AG04450 (cell line): Measurements from ENCODE around the gene HK2. TPM values are rescaled to one million over a fixed set of nuclear protein-coding genes. Genes with fewer than 3 reads are reported as not detected.

Source experiments
- CTCF ChIA-PET: fragments of 300-600, 350-600 bp; formaldehyde crosslinking; extraction: SDS; loops from one replicate; lab custom pipeline; 2022; ENCODE audit warnings: antibody characterized with exemption, inconsistent platforms; lab: Charles Lee
- POLR2A ChIA-PET: fragments of 350-600 bp; formaldehyde crosslinking; extraction: SDS; loops from one replicate; lab custom pipeline; 2021; ENCODE audit warnings: antibody characterized with exemption, inconsistent platforms; lab: Yijun Ruan, JAX
- DNase-seq: peaks from one replicate; pipeline ENCODE4 v3.0.0-alpha.2; 2011; ENCODE audit warnings: low read depth, low spot score
- H3K27ac ChIP-seq: one replicate; pipeline ENCODE4 v1.5.1; 2012; ENCODE audit warnings: low read depth, low read length, control low read depth
- H3K27me3 ChIP-seq: one replicate; pipeline ENCODE4 v1.6.0; 2012; ENCODE audit warnings: low read length; ENCODE audit not compliant: control insufficient read depth, insufficient read depth
- H3K4me3 ChIP-seq: 2 replicates; pipeline ENCODE4 v1.5.1; 2011; ENCODE audit warnings: mild to moderate bottlenecking, low read depth, low read length, control low read depth
- H3K9me3 ChIP-seq: 2 replicates; pipeline ENCODE4 v1.5.1; 2012; ENCODE audit warnings: low read length; ENCODE audit not compliant: control insufficient read depth, insufficient read depth
- CTCF ChIP-seq: IDR thresholded peaks from 2 replicates; pipeline ENCODE4 v1.5.1; 2011; ENCODE audit warnings: low read depth, low read length, control low read depth, inconsistent platforms
- polyA plus RNA-seq: library from polyadenylated mRNA; depleted of rRNA; stranded (reverse); fragments of >200 nt; gene quantifications from 2 replicates; pipeline ENCODE4 v1.2.3, GENCODE V29; 2011

Gene HK2
- polyA plus RNA-seq, 1 experiment, result 12.5 TPM

- Histone ChIP-seq H3K4me3 (no peak overlapping the region), H3K27me3 (no peaks in the 10 kb centered on the region), H3K27ac (no peak overlapping the region), H3K9me3 (no peaks in the 10 kb centered on the region)
- TF ChIP-seq CTCF, result no peak
- DNase-seq, result no peak
- POLR2A ChIA-PET, result no interaction called here
- CTCF ChIA-PET, result no interaction called here
These were observed 93.7 kb downstream of the HK2 start for GRCh38 chr2:74927621-74928020.

- POLR2A ChIA-PET, result no interaction called here
- Histone ChIP-seq H3K9me3 (no peaks in the 10 kb centered on the region), H3K4me3 (no peak overlapping the region), H3K27me3 (no peaks in the 10 kb centered on the region), H3K27ac (no peak overlapping the region)
- DNase-seq, result no peak
- TF ChIP-seq CTCF, result no peak
- CTCF ChIA-PET, result no interaction called here
These were observed 97.0 kb downstream of the HK2 start for GRCh38 chr2:74930811-74931486.

- TF ChIP-seq CTCF, result no peak
- CTCF ChIA-PET, result interaction anchor here (0.7 kb wide), 1 partner anchor 13 kb away, joined by 3 read pairs; no protein-coding TSS in a partner anchor
- Histone ChIP-seq H3K27ac (no peak overlapping the region), H3K27me3 (peaks cover 3% of the 10 kb centered on the region), H3K4me3 (no peak overlapping the region), H3K9me3 (no peaks in the 10 kb centered on the region)
- POLR2A ChIA-PET, result interaction anchor here (0.7 kb wide), 1 partner anchor 156 kb away, joined by 3 read pairs; no protein-coding TSS in a partner anchor
- no peak for DNase-seq
These were observed 98.0 kb downstream of the HK2 start for GRCh38 chr2:74931940-74932339.

- CTCF ChIA-PET, result interaction anchor here (1.3 kb wide), 1 partner anchor 128 kb away, joined by 4 read pairs; no protein-coding TSS in a partner anchor
- no peak for TF ChIP-seq CTCF
- H3K27ac ChIP-seq, result no peak overlapping the region
- H3K4me3 ChIP-seq, result no peak overlapping the region
- POLR2A ChIA-PET, result no interaction called here
- DNase-seq, result no peak
- H3K9me3 ChIP-seq, result no peaks in the 10 kb centered on the region
- H3K27me3 ChIP-seq, result peaks cover 3% of the 10 kb centered on the region
These were observed 102.1 kb downstream of the HK2 start for GRCh38 chr2:74935975-74936391.

- no peaks in the 10 kb centered on the region for H3K9me3 ChIP-seq
- no peak for TF ChIP-seq CTCF
- DNase-seq, result no peak
- H3K4me3 ChIP-seq, result no peak overlapping the region
- ChIA-PET CTCF (interaction anchor here (1.3 kb wide), 1 partner anchor 127 kb away, joined by 4 read pairs; no protein-coding TSS in a partner anchor), POLR2A (no interaction called here)
- H3K27me3 ChIP-seq, result peaks cover 3% of the 10 kb centered on the region
- no peak overlapping the region for H3K27ac ChIP-seq
These were observed 103.4 kb downstream of the HK2 start for GRCh38 chr2:74937221-74937880.
